MM.1S (cell line): Measurements from ENCODE around the gene PTCHD1.

ENCODE experiments used
- EZH2 ChIP-seq: fragments of 300-600 bp; sonication (generic); optimal IDR thresholded peaks from 2 replicates; pipeline ENCODE3; 2017; ENCODE audit warnings: low read depth, mild to moderate bottlenecking, antibody characterized with exemption, low read length, mixed read lengths
- TF ChIP-seq, protein P1 (sequence below): fragments of 300-600 bp; sonication (generic); IDR thresholded peaks from 2 replicates; pipeline ENCODE4 v1.5.1; 2016; ENCODE audit warnings: antibody characterized with exemption, low read length, mixed read lengths

- TF ChIP-seq, protein P1, sequence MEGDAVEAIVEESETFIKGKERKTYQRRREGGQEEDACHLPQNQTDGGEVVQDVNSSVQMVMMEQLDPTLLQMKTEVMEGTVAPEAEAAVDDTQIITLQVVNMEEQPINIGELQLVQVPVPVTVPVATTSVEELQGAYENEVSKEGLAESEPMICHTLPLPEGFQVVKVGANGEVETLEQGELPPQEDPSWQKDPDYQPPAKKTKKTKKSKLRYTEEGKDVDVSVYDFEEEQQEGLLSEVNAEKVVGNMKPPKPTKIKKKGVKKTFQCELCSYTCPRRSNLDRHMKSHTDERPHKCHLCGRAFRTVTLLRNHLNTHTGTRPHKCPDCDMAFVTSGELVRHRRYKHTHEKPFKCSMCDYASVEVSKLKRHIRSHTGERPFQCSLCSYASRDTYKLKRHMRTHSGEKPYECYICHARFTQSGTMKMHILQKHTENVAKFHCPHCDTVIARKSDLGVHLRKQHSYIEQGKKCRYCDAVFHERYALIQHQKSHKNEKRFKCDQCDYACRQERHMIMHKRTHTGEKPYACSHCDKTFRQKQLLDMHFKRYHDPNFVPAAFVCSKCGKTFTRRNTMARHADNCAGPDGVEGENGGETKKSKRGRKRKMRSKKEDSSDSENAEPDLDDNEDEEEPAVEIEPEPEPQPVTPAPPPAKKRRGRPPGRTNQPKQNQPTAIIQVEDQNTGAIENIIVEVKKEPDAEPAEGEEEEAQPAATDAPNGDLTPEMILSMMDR, result no peak
- TF ChIP-seq EZH2, result no peak
Measured at GRCh38 chrX:23383411-23383810, 48.8 kb downstream of the PTCHD1 start.
